ENCODE results near the gene ASCL4.
"Not testable (repeated sequence)": the region's sequence is repeated elsewhere in the genome, so short reads cannot be mapped to it uniquely, and the experiment has no call there.

The ASCL4 gene

GRCh38 chr12:107774349-107775029 is at the start of gene ASCL4:
Gene ASCL4 (plus strand): TSS chr12:107774704. CDS start chr12:107775219, 515 bp downstream.
- DNase-seq = no peak

GRCh38 chr12:107727327-107727726 is 47.2 kb upstream of the ASCL4 start:
- not testable (repeated sequence) for DNase-seq

- DNase-seq = not testable (repeated sequence)
Measured at GRCh38 chr12:107727742-107728141, 46.8 kb upstream of the ASCL4 start.

- DNase-seq = no peak
Measured at GRCh38 chr12:107730618-107731341, 43.7 kb upstream of the ASCL4 start.

- DNase-seq = no peak
Measured at GRCh38 chr12:107731366-107731765, 43.1 kb upstream of the ASCL4 start.

- no peak for DNase-seq
Measured at GRCh38 chr12:107732365-107732764, 42.1 kb upstream of the ASCL4 start.

GRCh38 chr12:107734139-107734538 is 40.4 kb upstream of the ASCL4 start:
- no peak for DNase-seq

GRCh38 chr12:107735763-107736162 is 38.7 kb upstream of the ASCL4 start:
- no peak for DNase-seq

GRCh38 chr12:107736914-107737313 is 37.6 kb upstream of the ASCL4 start:
- no peak for DNase-seq

- DNase-seq = no peak
Measured at GRCh38 chr12:107748472-107748871, 26.0 kb upstream of the ASCL4 start.

- DNase-seq = no peak
Measured at GRCh38 chr12:107749083-107749482, 25.4 kb upstream of the ASCL4 start.

- DNase-seq = peak; percentile 28
Measured at GRCh38 chr12:107759410-107759809, 15.1 kb upstream of the ASCL4 start.

GRCh38 chr12:107760207-107760808 is 14.2 kb upstream of the ASCL4 start:
- no peak for DNase-seq

- peak; percentile 93 for DNase-seq
Measured at GRCh38 chr12:107760809-107761501, 13.5 kb upstream of the ASCL4 start, which contains the start of gene PRDM4. Gene PRDM4 (minus strand): TSS chr12:107761137. CDS start chr12:107760515, 622 bp downstream.

GRCh38 chr12:107761502-107761904 is 13.0 kb upstream of the ASCL4 start:
- no peak for DNase-seq

GRCh38 chr12:107762874-107763273 is 11.6 kb upstream of the ASCL4 start:
- no peak for DNase-seq

- DNase-seq = no peak
Measured at GRCh38 chr12:107764626-107765025, 9.9 kb upstream of the ASCL4 start.

- DNase-seq = no peak
Measured at GRCh38 chr12:107765316-107765715, 9.2 kb upstream of the ASCL4 start.

GRCh38 chr12:107767466-107767865 is 7.0 kb upstream of the ASCL4 start:
- DNase-seq = no peak

GRCh38 chr12:107775093-107775721 is 703 bp downstream of the ASCL4 start:
- no peak for DNase-seq

- DNase-seq = no peak
Measured at GRCh38 chr12:107776171-107776570, 1.7 kb downstream of the ASCL4 start.

GRCh38 chr12:107778383-107779025 is 4.0 kb downstream of the ASCL4 start:
- no peak for DNase-seq
